ENCODE data around the gene LARGE1.

- TF ChIP-seq CTCF (conservative IDR thresholded peaks at IDR 0.05; ENCODE audit: low read depth, low read length), result no peak
- no peak for TF ChIP-seq EZH2 (IDR thresholded peaks at IDR 0.05; ENCODE audit: low read length, unreplicated experiment)
- TF ChIP-seq EZH2phosphoT487 (IDR thresholded peaks at IDR 0.05; ENCODE audit: borderline replicate concordance, low read length), result no peak
These were observed 596.0 kb downstream of the LARGE1 start for GRCh38 chr22:33324228-33324627.
